Heart right ventricle (tissue), 16 donors: ENCODE data around the gene PRR9. TPM values are rescaled to one million over a fixed set of nuclear protein-coding genes. Genes with fewer than 3 reads are reported as not detected.
A peak's percentile ranks its signal among the peaks of the same experiment; 100 is the strongest.

Experiments
- ATAC-seq, 8 donors: fragments of 200-7000 bp; cut with Tn5 transposase; one replicate each; pipeline ENCODE4 v1.9.1; 2020; ENCODE audit warnings: mild to moderate bottlenecking in 8 of 8, moderate library complexity in 8 of 8, moderate number of reproducible peaks in 1 of 8
- DNase-seq, 2 donors: peaks; one replicate each; pipeline ENCODE4 v3.0.0-alpha.2; 2020
- H3K27ac ChIP-seq, 10 donors: fragments of 200-600 bp; sonication (generic) in 2 of 10; one replicate each; pipeline versions ENCODE4 v1.5.0 to v1.8.0; 2020 to 2022; ENCODE audit warnings: mild to moderate bottlenecking in 3 of 10
- H3K27me3 ChIP-seq, 7 donors: fragments of 200-600 bp; one replicate each; pipeline ENCODE4 v1.8.0; 2021 to 2022; ENCODE audit warnings: mild to moderate bottlenecking in 2 of 7
- H3K36me3 ChIP-seq, 9 donors: fragments of 200-600 bp; sonication (generic) in 1 of 9; one replicate each; pipeline versions ENCODE4 v1.5.0 to v1.8.0; 2020 to 2022; ENCODE audit warnings: mild to moderate bottlenecking in 2 of 9
- H3K4me1 ChIP-seq, 9 donors: fragments of 200-600 bp; sonication (generic) in 1 of 9; one replicate each; pipeline versions ENCODE4 v1.5.0 to v1.8.0; 2020 to 2022; ENCODE audit warnings: mild to moderate bottlenecking in 4 of 9
- H3K4me3 ChIP-seq, 10 donors: fragments of 200-600 bp; sonication (generic) in 2 of 10; one replicate each; pipeline versions ENCODE4 v1.5.0 to v1.8.0; 2020 to 2022; ENCODE audit warnings: mild to moderate bottlenecking in 7 of 10, moderate library complexity in 2 of 10
- H3K9me3 ChIP-seq, 11 donors: fragments of 200-600 bp in 10 of 11; sonication (generic) in 2 of 11; one replicate each; pipeline versions ENCODE4 v1.5.0 to v1.8.0; 2013 to 2022; ENCODE audit warnings: mild to moderate bottlenecking in 2 of 11, control low read depth in 1 of 11, moderate library complexity in 1 of 11
- CTCF ChIP-seq, 9 donors: fragments of 200-600 bp; sonication (generic) in 2 of 9; IDR thresholded peaks; one replicate each; pipeline versions ENCODE4 v1.5.0 to v1.8.0; 2021 to 2022; ENCODE audit warnings: antibody characterized with exemption in 9 of 9, mild to moderate bottlenecking in 5 of 9, moderate library complexity in 1 of 9
- WGBS, 2 donors: extraction: QIAGEN DNeasy Blood & Tissue Kit; methylation state at CpG; one replicate each; pipeline ENCODE4 v1.1.7; 2013; ENCODE audit warnings: inconsistent platforms in 1 of 2; 5-methylcytosine and 5-hydroxymethylcytosine counted together
- intact Hi-C, 10 donors: fragments of 100-400 bp; cut with DNase I; formaldehyde crosslinking; loops; one replicate each; pipeline versions ENCODE4 v1.11.1 to v1.14.2; 2022
- polyA plus RNA-seq, 2 donors: library from polyadenylated mRNA; stranded (reverse); fragments of 200-250 nt; gene quantifications; one replicate each; pipeline ENCODE4 v1.2.3, GENCODE V29; 2013
- total RNA-seq, 10 donors: library from RNA; stranded (reverse); fragmentation: NEBNext Ultra II Directional in 3 of 10; extraction: Animal tissue kit (Norgen Biotek cat#: 25700) in 3 of 10; gene quantifications; one replicate each; pipeline versions ENCODE4 v1.2.1 to v1.2.4, GENCODE V29; 2021 to 2023
- donor health status: Arrhythmogenic right ventricular cardiomyopathy.
- donor health status: ischemic (EF 13 %, LVEDD 7.1; RV severe dilation, severe dysfunction).
- donor health status: healthy with polysubstance abuse.
- donor health status: DM: no; HTN: yes; CAD: no.
- donor health status: DM: no; HTN: no; CAD: no.
- donor health status: ischemic (EF 25% LVEDD 6.9; RV normal size, moderate dysfunction).
- donor health status: ischemic (EF 25% LVEDD 5.7; RV mildly dilated, moderate dysfunction).
- donor health status: healthy.
- donor health status: DM: yes; HTN: yes; CAD: no.
- donor health status: Ischemic cardiomyopathy.
- donor health status: ischemic (EF 35%, LVEDD 5.7; RV mildly dilated, moderate dysfunction).
- donor health status: nonischemic (EF 11% LVEDD 7.7; RV severe dilation, severe dysfunction).
- donor health status: DM: yes; HTN: yes; CAD: no.
- donor health status: PGD.
- donor health status: ischemic (EF 29% LVEDD 5.4; RV normal size, mild dysfunction).
- donor health status: nonischemic (EF 23%, LVEDD 6.1; RV moderate dilation, normal function).

The PRR9 gene
- total and polyA plus RNA-seq, 12 donors, result not detected

- ATAC-seq, result peak in 3 of 8 donors; percentile 29 to 72 (median 58)
- Histone ChIP-seq H3K27ac (no peak overlapping the region), H3K9me3 (no peaks in the 10 kb centered on the region), H3K4me1 (peaks cover 3 to 21% (median 9%) of the 10 kb centered on the region in 9 donors), H3K27me3 (peaks cover 2 to 77% (median 63%) of the 10 kb centered on the region in 7 donors), H3K4me3 (peak overlapping the region in 9 of 10 donors; percentile 37 to 54 (median 49)), H3K36me3 (no peaks in the 10 kb centered on the region)
- TF ChIP-seq CTCF (IDR thresholded peaks at IDR 0.05), result no peak
- peak in 1 of 2 donors; percentile 29 for DNase-seq
- intact Hi-C loops, result no loop called here
- 1 to 2% methylated on average over 68 to 80 of the region's 80 CpGs for WGBS, 2 donors
These were observed 44.1 kb downstream of the PRR9 start for GRCh38 chr1:153261281-153262069.

DNA sequence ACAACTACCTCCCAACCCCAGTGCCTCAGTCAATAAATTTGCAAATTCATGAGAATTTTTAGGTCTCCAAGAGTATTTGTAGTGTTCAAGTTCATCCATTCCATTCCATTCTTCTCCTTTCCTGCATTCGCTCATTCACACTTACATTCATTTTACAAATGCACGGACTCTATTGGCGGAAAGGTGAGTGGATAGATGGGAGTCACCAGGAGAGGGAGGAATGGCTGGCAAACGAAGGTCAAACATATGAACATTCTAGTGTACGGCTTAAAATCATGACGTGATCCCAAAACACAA is 44.6 kb downstream of the PRR9 start:
- ATAC-seq, result no peak
- Histone ChIP-seq H3K27me3 (peaks cover 2 to 82% (median 63%) of the 10 kb centered on the region in 7 donors), H3K27ac (no peak overlapping the region), H3K9me3 (no peaks in the 10 kb centered on the region), H3K36me3 (no peaks in the 10 kb centered on the region), H3K4me3 (peak overlapping the region in 7 of 10 donors; percentile 43 to 54 (median 49)), H3K4me1 (peaks cover 3 to 21% (median 9%) of the 10 kb centered on the region in 9 donors)
- 60% methylated on average over 6 of the region's 6 CpGs for WGBS, 2 donors
- TF ChIP-seq CTCF (IDR thresholded peaks at IDR 0.05), result no peak
- intact Hi-C loops, result no loop called here
- no peak for DNase-seq

- Histone ChIP-seq H3K4me3 (no peak overlapping the region), H3K9me3 (no peaks in the 10 kb centered on the region), H3K27ac (no peak overlapping the region), H3K4me1 (peaks cover 3 to 21% (median 9%) of the 10 kb centered on the region in 9 donors), H3K36me3 (no peaks in the 10 kb centered on the region), H3K27me3 (peaks cover 2 to 87% (median 63%) of the 10 kb centered on the region in 7 donors)
- DNase-seq (no peak), ATAC-seq (no peak)
- intact Hi-C loops, result no loop called here
- WGBS, 2 donors, result 51 to 60% methylated on average over 10 of the region's 10 CpGs
- no peak for TF ChIP-seq CTCF (IDR thresholded peaks at IDR 0.05)
These were observed 45.2 kb downstream of the PRR9 start for GRCh38 chr1:153262462-153263157.

- ATAC-seq, result no peak
- no peak for DNase-seq
- intact Hi-C loops, result no loop called here
- Histone ChIP-seq H3K4me1 (peaks cover 3 to 21% (median 9%) of the 10 kb centered on the region in 9 donors), H3K36me3 (no peaks in the 10 kb centered on the region), H3K27ac (no peak overlapping the region), H3K4me3 (no peak overlapping the region), H3K9me3 (no peaks in the 10 kb centered on the region), H3K27me3 (peaks cover 2 to 92% (median 62%) of the 10 kb centered on the region in 7 donors)
- 79 to 92% methylated on average over 1 of the region's 1 CpG for WGBS, 2 donors
- peak in 1 of 9 donors; percentile 29 for TF ChIP-seq CTCF (IDR thresholded peaks at IDR 0.05)
These were observed 48.1 kb downstream of the PRR9 start for GRCh38 chr1:153265457-153265856.

Other genes with a start within 250 kb of the PRR9 start
- not detected for gene SPRR4, start 246.9 kb upstream of the PRR9 start, total RNA-seq
- gene SPRR4, start 246.9 kb upstream of the PRR9 start, polyA plus RNA-seq, result not detected
- not detected for gene SPRR1A, start 233.5 kb upstream of the PRR9 start, total RNA-seq
- not detected for gene SPRR1A, start 233.5 kb upstream of the PRR9 start, polyA plus RNA-seq
- gene SPRR3, start 215.8 kb upstream of the PRR9 start, total RNA-seq, result not detected
- 1 to 10 TPM in 1 of 2 donors, not detected in 1; 2.6 TPM for gene SPRR3, start 215.8 kb upstream of the PRR9 start, polyA plus RNA-seq
- gene SPRR1B, start 186.4 kb upstream of the PRR9 start, total RNA-seq, result not detected
- gene SPRR1B, start 186.4 kb upstream of the PRR9 start, polyA plus RNA-seq, result under 1 TPM in 1 of 2 donors, not detected in 1; 0.30 TPM
- gene SPRR2D, start 176.5 kb upstream of the PRR9 start, total RNA-seq, result not detected
- gene SPRR2D, start 176.5 kb upstream of the PRR9 start, polyA plus RNA-seq, result under 1 TPM in 1 of 2 donors, not detected in 1; 0.14 TPM
- gene SPRR2A, start 160.1 kb upstream of the PRR9 start, total RNA-seq, result not detected
- gene SPRR2A, start 160.1 kb upstream of the PRR9 start, polyA plus RNA-seq, result under 1 TPM in 1 of 2 donors, not detected in 1; 0.35 TPM
- gene SPRR2B, start 146.0 kb upstream of the PRR9 start, total RNA-seq, result not detected
- gene SPRR2B, start 146.0 kb upstream of the PRR9 start, polyA plus RNA-seq, result not detected
- gene SPRR2E, start 123.1 kb upstream of the PRR9 start, total RNA-seq, result not detected
- under 1 TPM in 1 of 2 donors, not detected in 1; 0.22 TPM for gene SPRR2E, start 123.1 kb upstream of the PRR9 start, polyA plus RNA-seq
- gene SPRR2F, start 104.1 kb upstream of the PRR9 start, total RNA-seq, result not detected
- gene SPRR2F, start 104.1 kb upstream of the PRR9 start, polyA plus RNA-seq, result not detected
- not detected for gene SPRR2G, start 66.7 kb upstream of the PRR9 start, total RNA-seq
- gene SPRR2G, start 66.7 kb upstream of the PRR9 start, polyA plus RNA-seq, result not detected
- not detected for gene LELP1, start 14.2 kb upstream of the PRR9 start, total RNA-seq
- not detected for gene LELP1, start 14.2 kb upstream of the PRR9 start, polyA plus RNA-seq
- gene LORICRIN, start 42.1 kb downstream of the PRR9 start, total RNA-seq, result not detected
- not detected for gene LORICRIN, start 42.1 kb downstream of the PRR9 start, polyA plus RNA-seq
- gene PGLYRP3, start 95.4 kb downstream of the PRR9 start, total RNA-seq, result not detected
- gene PGLYRP3, start 95.4 kb downstream of the PRR9 start, polyA plus RNA-seq, result not detected
- not detected for gene PGLYRP4, start 131.3 kb downstream of the PRR9 start, total RNA-seq
- gene PGLYRP4, start 131.3 kb downstream of the PRR9 start, polyA plus RNA-seq, result not detected
- gene S100A9, start 140.3 kb downstream of the PRR9 start, total RNA-seq, result 100 to 1,000 TPM in 3 of 10 donors, 10 to 100 TPM in 6, 1 to 10 TPM in 1; 9.9 to 182 (median 36.0) TPM
- 100 to 1,000 TPM; 111 to 177 TPM for gene S100A9, start 140.3 kb downstream of the PRR9 start, polyA plus RNA-seq
- gene S100A12, start 158.0 kb downstream of the PRR9 start, total RNA-seq, result 10 to 100 TPM in 1 of 10 donors, 1 to 10 TPM in 6, under 1 TPM in 2, not detected in 1; 0.49 to 12.9 (median 1.9) TPM
- 1 to 10 TPM; 4.6 to 6.2 TPM for gene S100A12, start 158.0 kb downstream of the PRR9 start, polyA plus RNA-seq
- 100 to 1,000 TPM in 1 of 10 donors, 10 to 100 TPM in 7, 1 to 10 TPM in 2; 6.2 to 105 (median 24.5) TPM for gene S100A8, start 173.5 kb downstream of the PRR9 start, total RNA-seq
- gene S100A8, start 173.5 kb downstream of the PRR9 start, polyA plus RNA-seq, result 10 to 100 TPM; 73.6 to 79.2 TPM
- not detected for gene S100A7A, start 198.9 kb downstream of the PRR9 start, total RNA-seq
- gene S100A7A, start 198.9 kb downstream of the PRR9 start, polyA plus RNA-seq, result not detected
- not detected for gene S100A7, start 243.1 kb downstream of the PRR9 start, total RNA-seq
- under 1 TPM in 1 of 2 donors, not detected in 1; 0.20 TPM for gene S100A7, start 243.1 kb downstream of the PRR9 start, polyA plus RNA-seq